Measurements from ENCODE around the gene PEX11G.

Gene PEX11G

DNA sequence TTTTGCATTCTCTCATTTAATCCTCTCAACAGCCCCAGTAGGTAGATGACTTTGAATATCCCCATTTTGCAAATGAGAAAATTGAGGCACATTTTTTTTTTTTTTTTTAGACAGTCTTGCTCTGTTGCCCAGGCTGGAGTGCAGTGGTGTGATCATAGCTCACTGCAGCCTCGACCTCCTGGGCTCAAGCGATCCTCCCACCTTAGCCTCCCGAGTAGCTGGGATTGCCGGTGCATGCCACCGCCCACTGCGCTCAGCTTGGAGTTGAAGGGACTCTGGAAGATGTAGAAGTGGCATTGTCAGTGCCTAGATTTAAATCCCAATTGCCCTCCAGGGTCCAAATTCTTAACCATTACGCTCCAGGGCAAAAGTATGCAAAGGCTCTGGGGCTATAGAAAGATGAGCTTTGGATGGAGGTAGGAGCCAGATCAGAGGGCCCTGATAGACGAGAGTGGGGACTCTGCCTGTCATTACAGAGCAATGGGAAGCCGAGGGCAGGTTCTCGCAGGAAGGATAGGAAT, 32.8 kb upstream of the PEX11G start:
- no peak for DNase-seq (ENCODE audit: low read depth)

GRCh38 chr19:7520131-7521051, 31.6 kb upstream of the PEX11G start:
- DNase-seq (ENCODE audit: low read depth): no peak

- no peak for DNase-seq (ENCODE audit: low read depth)
Measured at GRCh38 chr19:7519361-7520130, 30.7 kb upstream of the PEX11G start.

- no peak for DNase-seq (ENCODE audit: low read depth)
Measured at GRCh38 chr19:7516878-7517277, 28.0 kb upstream of the PEX11G start.

- DNase-seq (ENCODE audit: low read depth): no peak
Measured at GRCh38 chr19:7516333-7516732, 27.5 kb upstream of the PEX11G start.

DNA sequence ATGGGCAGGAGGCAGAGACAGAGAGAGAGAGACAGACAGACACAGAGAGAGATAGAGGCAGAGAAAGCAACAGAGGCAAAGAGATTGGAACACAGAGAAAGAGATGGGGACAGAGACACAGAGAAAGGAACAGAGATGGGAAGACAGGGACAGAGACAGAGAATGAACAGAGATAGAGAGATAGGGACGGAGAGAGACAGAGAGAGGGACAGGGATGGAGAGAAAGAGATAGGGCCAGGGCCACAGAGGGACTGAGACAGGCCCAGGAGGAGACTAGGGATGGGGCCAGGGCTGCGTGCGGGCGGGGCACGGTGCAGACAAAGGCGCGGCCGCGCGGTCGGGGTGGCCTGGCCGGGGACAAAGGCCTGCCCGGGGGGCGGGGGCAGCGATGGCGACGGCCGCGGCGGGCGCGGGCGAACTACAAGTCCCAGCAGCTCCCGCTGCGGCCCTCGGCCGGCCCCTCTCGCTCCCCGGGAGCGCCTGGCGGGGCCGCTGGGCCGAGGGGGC, 26.9 kb upstream of the PEX11G start, which contains the start of gene ZNF358:
Gene ZNF358 (plus strand): TSS at position 459 of the 507 bp plus-strand sequence. CDS start 3,140 bp downstream, outside the sequence.
- DNase-seq (ENCODE audit: low read depth): no peak

GRCh38 chr19:7515110-7515644, 26.3 kb upstream of the PEX11G start:
- no peak for DNase-seq (ENCODE audit: low read depth)

GRCh38 chr19:7513809-7514642, 25.2 kb upstream of the PEX11G start:
- DNase-seq (ENCODE audit: low read depth): no peak

GRCh38 chr19:7512400-7512851, 23.6 kb upstream of the PEX11G start:
- no peak for DNase-seq (ENCODE audit: low read depth)

GRCh38 chr19:7509625-7510024, 20.8 kb upstream of the PEX11G start:
- DNase-seq (ENCODE audit: low read depth): no peak

GRCh38 chr19:7507884-7508283, 19.0 kb upstream of the PEX11G start:
- no peak for DNase-seq (ENCODE audit: low read depth)

DNA sequence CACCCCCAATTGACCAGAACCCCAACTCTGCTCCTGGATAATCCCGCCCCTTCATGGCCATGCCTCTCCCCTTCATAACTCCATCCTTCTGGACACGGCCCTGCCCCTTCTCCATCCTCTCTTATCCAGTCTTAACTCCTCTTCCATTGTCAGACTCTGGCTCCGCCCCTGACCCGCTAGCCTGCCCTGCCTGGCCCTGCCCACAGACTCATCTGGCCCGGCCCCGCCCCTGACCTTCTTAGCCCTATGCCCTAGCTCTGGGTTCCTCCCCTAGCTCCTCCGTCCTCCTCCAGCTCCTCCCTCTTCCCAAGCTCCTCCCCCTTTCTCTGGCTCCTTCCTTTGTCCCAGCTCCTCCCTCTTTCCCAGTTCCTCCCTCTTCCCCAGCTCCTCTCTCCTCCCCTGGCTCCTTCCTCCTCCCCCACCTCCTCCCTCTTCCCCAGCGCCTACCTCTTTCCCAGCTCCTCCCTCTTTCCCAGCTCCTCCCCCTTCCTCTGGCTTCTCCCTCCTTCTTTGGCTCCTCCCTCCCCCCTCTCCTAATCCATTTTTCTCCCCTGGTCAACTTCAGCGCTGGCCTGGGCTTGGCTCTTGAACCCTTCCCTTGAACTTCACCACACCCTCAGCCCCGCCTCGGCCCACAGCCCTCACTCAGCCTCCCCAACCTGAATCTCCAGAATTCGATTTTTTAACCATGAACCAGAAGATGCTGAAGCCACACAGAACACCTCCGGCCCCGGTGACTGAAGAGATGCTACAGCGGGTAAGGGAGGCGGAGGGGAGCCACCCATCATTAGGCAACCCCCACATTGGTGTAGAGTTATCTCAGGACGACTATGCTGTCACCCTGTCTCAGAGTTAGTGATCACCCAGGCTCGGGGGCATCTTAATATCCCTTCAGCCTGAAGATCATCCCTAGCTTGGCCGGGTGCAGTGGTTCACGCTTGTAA, 17.8 kb upstream of the PEX11G start:
- no peak for DNase-seq (ENCODE audit: low read depth)

- DNase-seq (ENCODE audit: low read depth): no peak
Measured at GRCh38 chr19:7505682-7506384, 17.0 kb upstream of the PEX11G start.

GRCh38 chr19:7505288-7505681, 16.4 kb upstream of the PEX11G start:
- DNase-seq (ENCODE audit: low read depth): no peak

DNA sequence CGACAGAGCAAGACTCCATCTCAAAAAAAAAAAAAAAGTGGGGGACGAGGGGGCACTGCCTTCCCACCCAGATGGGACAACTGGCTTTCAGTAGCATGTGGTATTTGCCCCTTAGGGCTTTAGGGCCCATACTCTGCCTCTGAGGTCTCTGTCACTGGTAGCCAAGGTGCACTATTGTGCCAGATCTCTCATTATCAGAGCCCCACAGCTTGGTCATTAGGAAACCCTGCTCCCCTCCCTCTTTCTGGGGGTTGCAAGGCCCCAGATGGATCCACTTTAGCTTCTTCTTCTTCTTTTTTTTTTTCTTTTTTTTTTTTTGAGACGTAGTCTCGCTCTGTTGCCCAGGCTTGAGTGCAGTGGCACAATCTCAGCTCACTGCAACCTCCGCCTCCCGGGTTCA, 15.8 kb upstream of the PEX11G start:
- no peak for DNase-seq (ENCODE audit: low read depth)

DNA sequence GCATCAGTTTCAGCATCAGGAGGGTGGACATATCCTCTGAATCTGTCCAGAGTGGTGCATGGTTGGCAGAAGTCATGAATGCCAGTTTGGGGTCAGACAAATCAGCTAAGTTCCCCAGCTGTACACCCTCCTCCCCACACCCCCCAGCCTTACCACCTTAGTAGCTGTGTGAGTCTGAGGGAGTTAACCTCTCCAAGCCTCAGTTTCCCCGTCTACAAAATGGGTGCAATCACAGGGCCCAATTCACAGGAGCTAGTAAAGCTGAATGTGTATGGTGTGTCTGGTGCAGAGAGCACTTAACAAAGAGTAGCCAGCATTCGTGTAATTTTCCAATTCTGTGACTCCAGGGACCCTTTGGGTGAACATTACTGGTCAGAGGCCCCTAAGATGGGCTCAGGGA, 13.7 kb upstream of the PEX11G start:
- DNase-seq (ENCODE audit: low read depth): no peak

DNA sequence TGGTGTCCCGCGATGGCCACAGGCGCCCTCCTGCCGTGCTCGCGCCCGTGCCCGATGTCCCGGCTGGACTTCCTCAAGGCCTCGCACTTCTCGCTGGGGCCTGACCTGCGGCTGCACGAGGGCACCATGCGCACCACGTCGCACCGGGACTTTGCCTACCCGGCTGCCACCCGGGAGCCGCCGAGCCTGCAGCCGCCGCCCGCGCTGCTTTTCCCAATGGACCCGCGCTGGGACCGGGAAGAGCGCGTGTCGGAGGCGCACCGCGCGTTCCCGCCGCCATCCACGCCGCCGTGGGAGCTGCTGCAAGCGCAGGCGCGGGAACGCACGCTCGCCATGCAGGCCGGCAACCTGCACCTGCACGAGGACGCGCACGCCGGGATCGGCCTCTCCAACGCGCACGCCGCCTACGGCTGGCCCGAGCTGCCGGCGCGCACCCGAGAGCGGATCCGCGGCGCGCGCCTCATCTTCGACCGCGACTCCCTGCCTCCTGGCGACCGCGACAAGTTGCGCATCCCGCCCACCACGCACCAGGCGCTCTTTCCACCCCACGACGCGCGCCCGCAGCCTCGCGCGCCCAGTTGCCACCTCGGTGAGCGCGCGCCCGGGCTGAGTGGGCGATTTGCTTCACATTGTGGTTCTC, 12.1 kb upstream of the PEX11G start:
- no peak for DNase-seq (ENCODE audit: low read depth)

DNA sequence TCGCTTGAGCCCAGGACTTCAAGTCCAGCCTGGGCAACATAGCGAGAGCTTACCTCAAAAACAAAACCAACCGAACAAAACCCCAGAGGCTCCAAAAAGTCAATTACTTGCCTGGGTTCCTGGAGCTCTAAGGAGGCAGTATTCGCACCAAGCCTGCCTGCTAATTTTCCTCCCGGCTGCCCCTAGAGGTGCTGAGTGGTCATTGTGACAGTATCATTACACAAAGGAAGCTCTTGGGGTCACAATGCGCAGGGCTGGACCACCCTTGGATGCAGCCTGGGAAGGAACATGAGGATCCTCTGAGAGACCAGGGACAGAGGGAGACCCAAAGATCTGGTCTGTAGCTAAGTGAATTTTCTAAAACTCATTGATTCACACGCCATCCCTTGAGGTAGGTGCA, 8.5 kb upstream of the PEX11G start:
- DNase-seq (ENCODE audit: low read depth): no peak
